Epithelial cell of esophagus (primary cell): ENCODE measurements around the gene STK40.

Experiments
- DNase-seq: peaks from one replicate; pipeline ENCODE4 v3.0.0; 2010; ENCODE audit warnings: low read depth
- H3K4me3 ChIP-seq: 2 replicates; pipeline ENCODE4 v1.5.1; 2011; ENCODE audit warnings: mild to moderate bottlenecking, low read length, control low read depth
- TF ChIP-seq, protein P1 (sequence below): IDR thresholded peaks from 2 replicates; pipeline ENCODE4 v1.5.1; 2011; ENCODE audit warnings: low read depth, mild to moderate bottlenecking, low read length, control low read depth, inconsistent platforms; ENCODE audit not compliant: insufficient read depth; ENCODE audit errors: missing control alignments

The STK40 gene

DNA sequence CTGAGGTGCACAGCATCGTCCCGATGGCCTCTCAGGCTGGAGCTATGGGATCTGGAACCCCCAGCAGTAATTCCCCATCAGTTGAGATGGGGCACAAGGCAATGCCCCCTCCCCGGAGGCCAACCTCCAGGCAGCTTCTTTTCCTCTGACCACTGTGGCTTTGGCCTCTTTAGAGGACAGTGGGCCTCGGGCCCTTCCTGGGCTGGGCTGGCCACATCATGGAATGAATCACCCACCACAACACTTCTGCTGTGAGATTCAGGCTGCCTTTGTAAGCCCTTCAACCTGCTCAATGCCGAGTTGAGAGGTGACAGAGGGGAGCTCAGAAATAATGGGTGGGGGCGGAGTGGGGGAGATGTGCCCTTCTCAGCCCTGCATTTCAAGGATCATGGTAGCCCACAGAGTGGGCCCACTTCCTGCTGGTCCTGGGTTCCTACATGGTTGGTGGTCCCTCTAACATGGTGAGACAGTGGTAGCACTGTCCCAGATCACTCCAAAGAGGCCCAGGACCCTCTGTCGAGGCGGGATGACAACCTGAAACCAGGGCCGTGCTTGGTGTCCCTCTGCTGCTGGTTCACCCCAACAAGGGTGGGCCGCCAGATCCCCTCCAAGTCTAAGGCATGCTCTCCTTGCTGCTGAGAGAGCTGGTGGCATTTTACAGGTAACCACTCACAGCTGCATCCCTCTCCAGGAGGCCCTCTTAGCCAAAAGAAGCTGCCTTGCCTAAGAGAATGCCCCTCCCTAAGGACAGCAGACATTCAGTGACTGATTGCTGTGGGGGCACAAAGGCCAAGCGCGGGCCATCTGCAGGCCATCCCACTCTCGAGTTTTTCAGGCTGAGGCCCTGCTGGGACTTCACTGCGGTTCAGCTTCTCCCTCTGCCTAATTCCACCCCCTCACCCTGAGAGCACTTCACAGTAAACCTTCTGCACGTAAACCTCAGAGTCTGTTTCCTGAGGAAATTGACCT lies 32.5 kb downstream of the STK40 start:
- peak; percentile 54 for DNase-seq
- TF ChIP-seq, protein P1, sequence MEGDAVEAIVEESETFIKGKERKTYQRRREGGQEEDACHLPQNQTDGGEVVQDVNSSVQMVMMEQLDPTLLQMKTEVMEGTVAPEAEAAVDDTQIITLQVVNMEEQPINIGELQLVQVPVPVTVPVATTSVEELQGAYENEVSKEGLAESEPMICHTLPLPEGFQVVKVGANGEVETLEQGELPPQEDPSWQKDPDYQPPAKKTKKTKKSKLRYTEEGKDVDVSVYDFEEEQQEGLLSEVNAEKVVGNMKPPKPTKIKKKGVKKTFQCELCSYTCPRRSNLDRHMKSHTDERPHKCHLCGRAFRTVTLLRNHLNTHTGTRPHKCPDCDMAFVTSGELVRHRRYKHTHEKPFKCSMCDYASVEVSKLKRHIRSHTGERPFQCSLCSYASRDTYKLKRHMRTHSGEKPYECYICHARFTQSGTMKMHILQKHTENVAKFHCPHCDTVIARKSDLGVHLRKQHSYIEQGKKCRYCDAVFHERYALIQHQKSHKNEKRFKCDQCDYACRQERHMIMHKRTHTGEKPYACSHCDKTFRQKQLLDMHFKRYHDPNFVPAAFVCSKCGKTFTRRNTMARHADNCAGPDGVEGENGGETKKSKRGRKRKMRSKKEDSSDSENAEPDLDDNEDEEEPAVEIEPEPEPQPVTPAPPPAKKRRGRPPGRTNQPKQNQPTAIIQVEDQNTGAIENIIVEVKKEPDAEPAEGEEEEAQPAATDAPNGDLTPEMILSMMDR = no peak
- H3K4me3 ChIP-seq = no peak overlapping the region

DNA sequence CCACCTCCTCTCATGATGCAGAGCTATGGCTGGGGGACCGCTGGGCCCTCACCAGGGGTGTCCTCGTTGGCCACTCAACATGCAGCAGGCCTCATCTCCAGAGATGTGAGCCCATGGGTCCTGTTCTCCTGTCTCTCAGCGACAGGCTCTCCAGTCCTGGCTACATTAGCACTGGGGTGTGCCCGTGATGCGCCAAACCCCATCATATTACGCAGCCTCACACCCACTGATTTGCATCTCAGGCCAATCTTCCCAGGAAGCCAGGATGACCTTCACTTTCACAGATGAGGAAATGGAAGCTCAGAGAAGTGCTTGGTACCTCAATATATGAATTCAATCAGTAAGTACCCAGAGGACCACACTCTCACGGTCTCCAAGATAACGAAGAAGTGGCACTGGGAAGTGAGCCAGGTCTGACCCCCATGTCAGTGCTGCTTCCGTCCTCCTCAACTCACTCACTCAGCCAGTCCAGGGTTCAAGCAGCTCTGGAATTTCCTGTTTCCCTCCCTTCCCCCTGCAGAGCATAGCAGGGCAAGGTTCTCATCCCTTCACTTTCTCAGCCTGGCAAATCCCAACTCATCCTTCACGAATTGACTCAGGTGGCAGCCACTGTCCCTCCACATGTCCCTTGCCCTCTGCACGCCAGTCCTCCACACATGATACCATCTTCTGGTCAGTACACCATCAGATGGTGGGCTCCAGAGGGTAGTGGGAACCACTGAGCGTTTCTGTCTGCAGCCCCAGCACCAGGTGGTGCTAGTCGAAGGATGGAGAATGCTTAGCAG lies 33.4 kb downstream of the STK40 start:
- H3K4me3 ChIP-seq = no peak overlapping the region
- no peak for DNase-seq
- TF ChIP-seq, protein P1 = no peak

DNA sequence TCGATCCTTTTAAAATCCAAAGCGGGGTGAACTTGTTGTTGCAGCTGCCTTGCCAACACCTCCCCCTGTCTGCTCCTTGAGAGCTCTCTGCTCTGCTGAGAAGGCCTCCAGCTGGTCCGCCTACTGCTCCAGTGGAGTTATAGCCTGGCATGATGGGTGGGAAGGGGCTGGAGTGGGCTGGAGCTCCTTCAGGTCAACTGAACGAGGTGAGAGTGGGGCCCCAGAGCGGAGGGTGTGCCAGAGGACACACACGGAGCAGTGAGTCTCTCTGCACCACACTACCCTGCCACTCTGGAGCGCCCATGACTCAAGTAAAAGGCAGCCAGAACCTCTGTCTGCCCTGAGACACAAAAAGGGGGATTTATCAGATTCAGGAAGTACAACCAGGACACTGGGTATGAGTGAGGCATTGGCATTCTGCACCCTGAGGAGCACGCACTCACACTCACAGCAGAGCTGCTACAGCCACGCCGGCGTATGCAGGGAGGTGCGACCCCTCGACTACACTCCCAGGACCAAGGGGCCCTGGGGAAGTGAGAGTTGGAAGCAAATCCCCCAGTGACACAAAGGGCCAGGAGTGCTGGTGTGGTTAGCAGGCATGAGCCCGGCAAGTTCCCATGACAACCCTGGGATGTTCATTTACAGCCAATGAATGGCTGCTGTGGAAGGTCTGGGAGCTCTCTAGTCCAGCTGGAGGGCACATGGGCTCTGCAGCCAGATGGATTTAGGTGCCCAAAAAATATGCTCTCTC lies 34.3 kb downstream of the STK40 start:
- no peak overlapping the region for H3K4me3 ChIP-seq
- DNase-seq = peak; percentile 88
- TF ChIP-seq, protein P1 = peak; percentile 26

DNA sequence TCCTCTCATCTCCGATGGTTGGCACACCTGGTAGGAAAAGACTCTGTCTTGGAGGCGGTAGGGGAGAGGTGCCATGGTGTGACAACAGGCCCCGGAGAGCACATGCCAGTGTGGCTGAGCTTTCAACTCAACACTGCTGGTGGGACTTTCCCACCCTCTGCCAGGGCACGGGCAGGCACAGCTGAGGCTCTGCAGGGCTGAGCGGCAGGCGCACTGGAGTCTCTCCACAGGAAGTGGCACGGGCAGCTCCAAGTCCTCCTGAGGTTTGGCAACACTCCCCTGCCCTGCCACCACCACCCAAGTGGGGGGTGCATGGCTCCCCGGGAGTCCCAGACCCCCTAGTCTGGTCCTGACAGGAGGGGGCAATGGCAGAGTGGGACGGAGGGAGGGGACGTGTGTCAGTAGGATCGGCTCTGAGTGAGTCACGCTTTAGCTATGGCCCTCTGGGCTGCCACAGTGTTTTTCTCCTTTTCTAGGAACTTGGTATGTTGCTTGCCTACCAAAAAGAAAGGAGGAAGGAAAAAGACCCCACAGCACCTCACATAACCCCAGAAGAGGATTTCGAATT lies 35.0 kb downstream of the STK40 start:
- DNase-seq = peak; percentile 80
- TF ChIP-seq, protein P1 = no peak
- H3K4me3 ChIP-seq = no peak overlapping the region

DNA sequence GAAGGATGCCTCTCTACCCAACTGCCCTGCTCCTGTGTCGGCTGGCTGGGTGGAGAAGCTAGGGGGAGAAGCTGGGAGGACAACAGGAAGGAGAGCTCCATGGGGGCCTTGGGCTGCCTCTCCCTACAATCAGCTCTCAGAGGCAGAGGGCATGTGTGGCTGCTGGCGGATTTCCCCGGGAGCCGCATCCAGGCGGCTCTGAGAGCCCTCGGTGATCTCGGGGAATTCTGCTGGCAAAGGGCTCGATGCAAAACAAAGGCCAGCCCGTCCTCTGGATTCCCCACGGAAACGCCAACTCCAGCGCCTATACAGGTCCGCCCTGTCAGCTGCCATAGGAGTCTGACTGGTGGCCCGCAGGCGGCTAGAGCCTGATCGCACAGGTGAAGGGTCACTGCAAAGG lies 35.9 kb downstream of the STK40 start:
- no peak for DNase-seq
- TF ChIP-seq, protein P1 = no peak
- H3K4me3 ChIP-seq = no peak overlapping the region

DNA sequence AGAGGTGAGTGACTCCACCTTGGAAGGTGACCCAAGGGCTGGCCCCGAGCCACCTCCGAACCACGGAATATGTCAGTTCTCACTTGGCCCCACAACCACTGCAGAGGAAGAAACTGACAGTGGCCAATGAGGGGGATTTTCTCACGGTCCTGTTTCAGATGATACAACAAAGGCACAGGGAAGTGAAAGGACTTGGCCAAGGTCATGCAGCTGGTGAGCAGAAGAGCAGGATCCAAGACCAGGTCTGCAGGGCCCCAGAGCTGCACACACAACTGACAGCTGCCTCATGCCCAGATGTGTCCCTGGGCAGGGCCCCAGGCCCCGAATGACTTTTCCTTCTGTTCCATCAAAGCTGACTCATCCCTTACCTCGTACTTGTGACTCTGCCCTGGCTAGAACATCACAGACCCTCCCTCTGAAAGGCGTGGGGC lies 36.5 kb downstream of the STK40 start:
- DNase-seq = peak; percentile 72
- TF ChIP-seq, protein P1 = no peak
- no peak overlapping the region for H3K4me3 ChIP-seq
